Measurements from ENCODE around the gene AP5B1. TPM values are rescaled to one million over a fixed set of nuclear protein-coding genes. Genes with fewer than 3 reads are reported as not detected.
"Not testable (repeated sequence)": the region's sequence is repeated elsewhere in the genome, so short reads cannot be mapped to it uniquely, and the experiment has no call there.

Gene AP5B1
- total RNA-seq, 2 experiments from 2014 or later: 12.9 to 25.6 TPM

DNA sequence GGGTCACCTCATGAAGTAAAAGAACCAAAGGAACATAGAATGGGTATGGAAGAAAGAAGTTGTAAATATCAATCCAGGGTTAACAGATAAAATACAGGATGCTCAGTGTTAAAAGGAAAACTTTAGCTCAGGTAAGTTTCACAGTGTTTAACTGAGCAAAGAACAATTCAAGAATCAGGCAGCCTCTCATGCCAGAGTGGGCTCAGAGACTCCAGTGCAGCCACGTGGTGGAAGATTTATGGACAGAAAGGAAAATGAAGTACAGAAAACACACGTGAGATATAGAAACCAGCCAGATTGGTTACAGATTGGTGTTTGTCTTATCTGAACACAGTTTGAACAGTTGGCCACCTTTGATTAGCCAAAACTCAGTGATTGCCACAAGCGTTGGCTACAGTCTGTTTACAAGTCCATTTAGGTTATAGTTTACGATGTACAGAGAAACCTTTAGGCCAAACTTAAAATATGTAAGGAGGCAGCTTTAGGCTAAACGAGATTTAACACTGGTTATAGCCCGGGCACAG is 9.1 kb downstream of the AP5B1 start:
- H3K9me2 ChIP-seq (ENCODE audit: insufficient read depth, low read length): no peaks in the 10 kb centered on the region
- no peaks in the 10 kb centered on the region for H3K79me2 ChIP-seq (ENCODE audit: insufficient read depth, low read depth, low read length)
- DNase-seq (ENCODE audit: low spot score): no peak
- no peak overlapping the region for H3K27ac ChIP-seq (ENCODE audit: low read depth, low read length, poor library complexity, severe bottlenecking)
- TF ChIP-seq CTCF (conservative IDR thresholded peaks at IDR 0.05; ENCODE audit: low read length) (no peak), EZH2phosphoT487 (IDR thresholded peaks at IDR 0.05; ENCODE audit: borderline replicate concordance, low read depth, low read length) (no peak)
- no peak overlapping the region for H3K4me3 ChIP-seq (ENCODE audit: low read depth, low read length, poor library complexity, severe bottlenecking)
- BruUV-seq (replicated peaks): no TSS peak
- H3K4me2 ChIP-seq (ENCODE audit: low read length): no peak overlapping the region
- H3K4me1 ChIP-seq (ENCODE audit: insufficient read depth, low read length, poor library complexity, severe bottlenecking): peaks cover 5% of the 10 kb centered on the region
- no peaks in the 10 kb centered on the region for H3K36me3 ChIP-seq (ENCODE audit: insufficient read depth, low read length)
- no peaks in the 10 kb centered on the region for H3K9me3 ChIP-seq (ENCODE audit: low read length)
- ChIA-PET POLR2A (interaction anchor here (0.6 kb wide), 1 partner anchor 205 kb away, joined by 5 read pairs; no protein-coding TSS in a partner anchor), CTCF (ENCODE audit: unreplicated experiment) (no interaction called here)
- no peak overlapping the region for H2AFZ ChIP-seq (ENCODE audit: low read length)
- intact Hi-C loops (cut with micrococcal nuclease; ENCODE audit: unreplicated experiment): loop anchor here (2.0 kb wide), 1 partner anchor 61 kb away; no protein-coding TSS in a partner anchor
- H4K20me1 ChIP-seq (ENCODE audit: insufficient read depth, low read length): no peaks in the 10 kb centered on the region

DNA sequence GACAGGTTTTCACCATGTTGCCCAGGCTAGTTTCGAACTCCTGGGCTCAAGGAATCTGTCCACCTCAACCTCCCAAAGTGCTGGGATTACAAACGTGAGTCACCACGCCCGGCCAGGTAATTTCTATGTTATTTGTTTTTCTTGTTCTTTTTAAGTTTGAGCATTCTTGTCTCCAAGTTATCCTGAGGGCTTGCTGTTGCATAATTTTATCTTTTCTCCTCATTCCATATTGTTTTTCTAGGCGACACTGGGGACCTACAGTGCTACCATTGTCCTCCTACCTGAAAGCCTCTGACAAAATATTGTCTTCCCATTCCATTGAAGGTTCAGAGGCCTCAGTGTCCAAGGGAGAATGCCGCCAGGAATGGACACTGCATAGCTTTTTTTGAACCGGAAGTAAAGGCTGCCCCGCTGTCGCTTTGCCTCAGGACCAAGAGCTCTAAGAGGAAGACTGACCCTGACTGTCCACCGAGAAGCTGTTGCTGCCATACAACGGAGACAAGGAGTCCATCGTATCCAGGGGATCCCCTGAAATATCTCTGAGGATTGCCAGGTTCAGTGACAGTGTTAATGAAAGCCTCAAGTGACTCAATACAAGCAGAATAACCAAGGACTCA is 9.7 kb downstream of the AP5B1 start:
- Histone ChIP-seq H2AFZ (ENCODE audit: low read length) (no peak overlapping the region), H3K9me3 (ENCODE audit: low read length) (no peaks in the 10 kb centered on the region), H3K79me2 (ENCODE audit: insufficient read depth, low read depth, low read length) (no peaks in the 10 kb centered on the region), H3K4me1 (ENCODE audit: insufficient read depth, low read length, poor library complexity, severe bottlenecking) (peaks cover 5% of the 10 kb centered on the region), H3K27ac (ENCODE audit: low read depth, low read length, poor library complexity, severe bottlenecking) (no peak overlapping the region), H3K9me2 (ENCODE audit: insufficient read depth, low read length) (no peaks in the 10 kb centered on the region), H3K36me3 (ENCODE audit: insufficient read depth, low read length) (no peaks in the 10 kb centered on the region), H4K20me1 (ENCODE audit: insufficient read depth, low read length) (no peaks in the 10 kb centered on the region), H3K4me2 (ENCODE audit: low read length) (no peak overlapping the region), H3K4me3 (ENCODE audit: low read depth, low read length, poor library complexity, severe bottlenecking) (no peak overlapping the region)
- POLR2A ChIA-PET: interaction anchor here (0.6 kb wide), 1 partner anchor 205 kb away, joined by 5 read pairs; no protein-coding TSS in a partner anchor
- no TSS peak for BruUV-seq (replicated peaks)
- intact Hi-C loops (cut with micrococcal nuclease; ENCODE audit: unreplicated experiment): loop anchor here (2.0 kb wide), 1 partner anchor 60 kb away; no protein-coding TSS in a partner anchor
- no peak for DNase-seq (ENCODE audit: low spot score)
- CTCF ChIA-PET (ENCODE audit: unreplicated experiment): no interaction called here
- TF ChIP-seq EZH2phosphoT487 (IDR thresholded peaks at IDR 0.05; ENCODE audit: borderline replicate concordance, low read depth, low read length): no peak
- no peak for TF ChIP-seq CTCF (conservative IDR thresholded peaks at IDR 0.05; ENCODE audit: low read length)

DNA sequence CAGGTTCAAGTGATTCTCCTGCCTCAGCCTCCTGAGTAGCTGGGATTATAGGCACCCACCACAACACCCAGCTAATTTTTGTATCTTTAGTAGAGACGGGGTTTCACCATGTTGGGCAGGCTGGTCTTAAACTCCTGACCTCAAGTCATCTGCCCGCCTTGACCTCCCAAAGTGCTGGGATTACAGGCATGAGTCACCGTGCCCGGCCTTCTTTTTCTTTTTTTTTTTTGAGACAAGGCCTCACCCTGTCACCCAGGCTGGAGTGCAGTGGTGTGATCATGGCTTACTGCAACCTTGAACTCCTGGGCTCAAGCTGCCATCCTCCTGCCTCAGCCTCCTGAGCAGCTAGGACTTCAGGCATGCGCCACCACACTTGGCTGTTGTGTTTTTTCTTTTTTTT is 13.0 kb downstream of the AP5B1 start:
- H3K36me3 ChIP-seq (ENCODE audit: insufficient read depth, low read length); CTCF ChIA-PET (ENCODE audit: unreplicated experiment); DNase-seq (ENCODE audit: low spot score); H3K79me2 ChIP-seq (ENCODE audit: insufficient read depth, low read depth, low read length); BruUV-seq (replicated peaks); H3K4me2 ChIP-seq (ENCODE audit: low read length); H3K27ac ChIP-seq (ENCODE audit: low read depth, low read length, poor library complexity, severe bottlenecking); H3K9me3 ChIP-seq (ENCODE audit: low read length); H3K9me2 ChIP-seq (ENCODE audit: insufficient read depth, low read length); H3K4me1 ChIP-seq (ENCODE audit: insufficient read depth, low read length, poor library complexity, severe bottlenecking); H3K4me3 ChIP-seq (ENCODE audit: low read depth, low read length, poor library complexity, severe bottlenecking); intact Hi-C loops (cut with micrococcal nuclease; ENCODE audit: unreplicated experiment); H2AFZ ChIP-seq (ENCODE audit: low read length); H4K20me1 ChIP-seq (ENCODE audit: insufficient read depth, low read length): not testable (repeated sequence)
- POLR2A ChIA-PET: interaction anchor here (0.6 kb wide), 1 partner anchor 23 kb away, joined by 3 read pairs; no protein-coding TSS in a partner anchor
